ENCODE data around the gene MESD. TPM values are rescaled to one million over a fixed set of nuclear protein-coding genes. Genes with fewer than 3 reads are reported as not detected.
A peak's percentile ranks its signal among the peaks of the same experiment; 100 is the strongest.

The MESD gene
- total RNA-seq = 1 to 10 TPM; 5.5 to 7.9 (median 6.6) TPM

DNA sequence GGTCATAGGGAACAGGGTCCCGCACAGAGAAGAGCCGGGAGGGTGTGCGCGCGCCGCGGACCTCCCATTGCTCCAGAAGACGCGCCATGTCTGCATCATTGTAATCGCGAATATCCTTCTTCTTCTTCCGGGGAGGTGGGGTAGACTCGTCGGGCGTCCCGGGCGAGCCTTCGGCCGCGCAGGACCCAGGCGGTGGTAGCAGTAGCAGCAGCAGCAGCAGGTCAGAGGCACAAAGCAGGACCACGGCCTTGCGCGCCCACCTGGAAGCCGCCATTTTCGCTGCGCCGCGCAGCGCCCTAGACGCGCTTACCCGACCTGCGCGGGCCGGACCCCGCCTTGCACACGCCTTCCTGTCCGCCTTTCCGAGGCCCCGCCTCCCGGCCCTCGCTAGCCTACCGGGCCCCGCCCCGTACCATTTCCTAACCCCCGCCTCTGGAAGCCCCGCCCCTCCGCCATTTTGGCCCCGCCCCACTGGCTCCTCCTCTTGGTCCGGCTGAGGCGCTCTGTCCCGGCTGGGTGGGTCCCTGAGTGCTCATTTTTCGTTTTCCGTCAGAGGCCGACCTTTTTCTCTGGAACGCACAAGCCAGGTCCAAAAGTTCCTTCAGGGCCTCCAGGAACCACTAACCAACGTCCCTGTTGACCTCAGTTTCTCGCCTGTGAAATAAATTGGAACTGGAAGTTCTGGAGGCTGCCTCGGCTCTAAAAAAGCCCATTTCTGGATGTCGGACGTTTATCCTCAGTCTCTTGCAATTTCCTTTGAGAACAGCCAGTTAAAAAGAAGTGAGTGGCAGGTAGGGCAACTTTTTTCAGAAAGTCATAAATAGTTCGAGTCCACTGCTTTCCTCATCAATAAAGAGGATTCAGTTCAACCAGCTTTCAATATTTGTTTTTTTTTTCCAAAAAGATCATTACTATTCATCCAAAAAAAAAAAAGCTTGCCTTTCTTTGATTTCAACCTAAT lies at the start of gene MESD:
TSS of gene MESD (minus strand) at position 302 of the 961 bp plus-strand sequence. CDS start at position 274, 28 bp downstream.
- intact Hi-C loops (cut with DNase I; ENCODE audit: low total_unique reads) = loop anchor here (10.0 kb wide), 1 partner anchor 295 kb away; the partner anchor contains the start of gene ABHD17C

DNA sequence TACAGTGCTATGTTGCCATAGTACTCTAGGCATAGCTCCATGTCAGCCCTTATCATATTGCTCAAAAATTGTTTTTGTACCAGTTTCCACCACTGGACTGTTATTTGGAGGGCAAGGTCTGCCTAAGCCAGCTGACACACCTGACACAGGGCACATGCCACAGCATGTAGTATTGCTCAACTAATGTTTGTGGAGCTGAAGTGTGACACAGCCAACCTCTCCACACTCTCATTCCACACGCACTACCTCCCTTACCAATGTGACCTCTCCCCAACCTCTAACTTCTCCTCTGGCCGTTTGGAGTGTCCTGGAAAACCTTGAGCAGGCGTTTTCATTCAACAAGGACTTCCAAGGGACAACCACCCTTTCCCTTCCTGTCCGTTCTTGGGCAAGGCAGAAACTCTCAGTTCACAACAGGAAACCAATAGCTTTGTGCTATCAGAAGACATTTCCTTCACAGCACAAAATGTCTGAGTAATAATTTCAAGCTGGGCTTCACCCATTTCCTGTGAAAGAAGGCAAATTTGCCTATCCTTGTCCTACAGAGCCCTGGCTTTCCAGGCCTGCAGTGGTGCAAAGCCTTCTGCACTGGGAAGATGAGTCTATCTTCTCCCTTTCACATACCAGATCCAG lies 49.5 kb upstream of the MESD start:
- DNase-seq = no peak

More for the DNA sequence above, at the start of gene MESD:
- in situ Hi-C loops (cut with MboI; ENCODE audit: low sequenced_read_pairs in 4 of 4) = loop anchor here in 3 of 4 donors (10.0 to 25.0 kb wide), 3 partner anchors 115 to 275 kb away; no protein-coding TSS in a partner anchor
- ATAC-seq (peak; percentile 95), DNase-seq (peak; percentile 96)
- Histone ChIP-seq H3K27ac (peak within 1 kb of the TSS; percentile 87 to 91 (median 88)), H3K36me3 (no peaks in the 10 kb centered on the region), H3K27me3 (no peaks in the 10 kb centered on the region), H3K4me3 (peak within 1 kb of the TSS; percentile 73 to 93 (median 91)), H3K4me1 (peaks cover 26 to 37% of the 10 kb centered on the region in 2 donors), H3K9me3 (no peaks in the 10 kb centered on the region)
- peak; percentile 82 to 85 for TF ChIP-seq POLR2A (IDR thresholded peaks at IDR 0.05)
- TF ChIP-seq, protein P1, sequence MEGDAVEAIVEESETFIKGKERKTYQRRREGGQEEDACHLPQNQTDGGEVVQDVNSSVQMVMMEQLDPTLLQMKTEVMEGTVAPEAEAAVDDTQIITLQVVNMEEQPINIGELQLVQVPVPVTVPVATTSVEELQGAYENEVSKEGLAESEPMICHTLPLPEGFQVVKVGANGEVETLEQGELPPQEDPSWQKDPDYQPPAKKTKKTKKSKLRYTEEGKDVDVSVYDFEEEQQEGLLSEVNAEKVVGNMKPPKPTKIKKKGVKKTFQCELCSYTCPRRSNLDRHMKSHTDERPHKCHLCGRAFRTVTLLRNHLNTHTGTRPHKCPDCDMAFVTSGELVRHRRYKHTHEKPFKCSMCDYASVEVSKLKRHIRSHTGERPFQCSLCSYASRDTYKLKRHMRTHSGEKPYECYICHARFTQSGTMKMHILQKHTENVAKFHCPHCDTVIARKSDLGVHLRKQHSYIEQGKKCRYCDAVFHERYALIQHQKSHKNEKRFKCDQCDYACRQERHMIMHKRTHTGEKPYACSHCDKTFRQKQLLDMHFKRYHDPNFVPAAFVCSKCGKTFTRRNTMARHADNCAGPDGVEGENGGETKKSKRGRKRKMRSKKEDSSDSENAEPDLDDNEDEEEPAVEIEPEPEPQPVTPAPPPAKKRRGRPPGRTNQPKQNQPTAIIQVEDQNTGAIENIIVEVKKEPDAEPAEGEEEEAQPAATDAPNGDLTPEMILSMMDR (IDR thresholded peaks at IDR 0.05 in 4 of 5, conservative IDR thresholded peaks at IDR 0.05 in 1 of 5) = no peak

DNA sequence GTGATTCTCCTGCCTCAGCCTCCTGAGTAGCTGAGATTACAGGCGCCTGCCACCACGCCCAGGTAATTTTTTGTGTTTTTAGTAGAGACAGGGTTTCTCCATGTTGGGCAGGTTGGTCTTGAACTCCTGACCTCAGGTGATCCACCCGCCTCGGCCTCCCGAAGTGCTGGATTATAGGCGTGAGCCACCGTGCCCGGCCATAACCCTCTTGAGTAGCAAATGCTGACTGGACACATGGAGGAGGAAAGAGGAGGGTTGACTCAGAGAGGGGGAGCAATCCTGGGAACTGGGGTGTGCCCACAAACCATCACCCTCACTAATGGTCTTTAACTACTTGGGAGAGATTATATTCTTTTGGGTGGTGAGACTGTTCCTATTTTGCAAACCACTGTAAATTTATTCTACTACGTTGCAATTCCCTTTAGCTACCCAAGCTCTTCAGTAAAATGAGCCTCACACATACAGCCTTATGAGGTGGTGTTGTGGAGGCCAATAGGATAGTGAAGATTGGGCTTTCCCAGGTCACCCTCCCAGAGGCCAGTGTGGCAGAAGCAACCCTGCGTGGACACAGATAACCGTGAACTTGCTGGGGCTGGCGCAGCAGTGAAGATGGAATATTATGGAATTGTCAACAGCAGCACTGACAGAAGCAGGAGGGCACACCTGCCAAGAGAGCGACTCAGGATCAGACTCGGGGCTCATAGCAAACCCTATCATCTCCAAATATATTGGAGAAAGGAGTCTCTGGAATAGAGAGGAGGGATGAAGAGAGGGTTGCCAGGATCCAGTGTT lies 48.5 kb upstream of the MESD start:
- Histone ChIP-seq H3K27me3 (no peaks in the 10 kb centered on the region), H3K36me3 (no peaks in the 10 kb centered on the region), H3K4me1 (peaks cover 0 to 4% of the 10 kb centered on the region in 2 donors), H3K27ac (no peak overlapping the region), H3K4me3 (no peak overlapping the region), H3K9me3 (no peaks in the 10 kb centered on the region)
- DNase-seq = no peak
- intact Hi-C loops (cut with DNase I; ENCODE audit: low total_unique reads) = no loop called here
- no peak for TF ChIP-seq POLR2A (IDR thresholded peaks at IDR 0.05)
- TF ChIP-seq, protein P1 (IDR thresholded peaks at IDR 0.05 in 4 of 5, conservative IDR thresholded peaks at IDR 0.05 in 1 of 5) = no peak
- ATAC-seq = no peak
- in situ Hi-C loops (cut with MboI; ENCODE audit: low sequenced_read_pairs in 4 of 4) = no loop called here

More for the DNA sequence above, 49.5 kb upstream of the MESD start:
- Histone ChIP-seq H3K4me1 (no peaks in the 10 kb centered on the region), H3K4me3 (no peak overlapping the region), H3K27me3 (no peaks in the 10 kb centered on the region), H3K9me3 (no peaks in the 10 kb centered on the region), H3K36me3 (no peaks in the 10 kb centered on the region), H3K27ac (no peak overlapping the region)
- intact Hi-C loops (cut with DNase I; ENCODE audit: low total_unique reads) = no loop called here
- no peak for ATAC-seq
- TF ChIP-seq, protein P1 (IDR thresholded peaks at IDR 0.05 in 4 of 5, conservative IDR thresholded peaks at IDR 0.05 in 1 of 5) = no peak
- no peak for TF ChIP-seq POLR2A (IDR thresholded peaks at IDR 0.05)
- in situ Hi-C loops (cut with MboI; ENCODE audit: low sequenced_read_pairs in 4 of 4) = no loop called here

DNA sequence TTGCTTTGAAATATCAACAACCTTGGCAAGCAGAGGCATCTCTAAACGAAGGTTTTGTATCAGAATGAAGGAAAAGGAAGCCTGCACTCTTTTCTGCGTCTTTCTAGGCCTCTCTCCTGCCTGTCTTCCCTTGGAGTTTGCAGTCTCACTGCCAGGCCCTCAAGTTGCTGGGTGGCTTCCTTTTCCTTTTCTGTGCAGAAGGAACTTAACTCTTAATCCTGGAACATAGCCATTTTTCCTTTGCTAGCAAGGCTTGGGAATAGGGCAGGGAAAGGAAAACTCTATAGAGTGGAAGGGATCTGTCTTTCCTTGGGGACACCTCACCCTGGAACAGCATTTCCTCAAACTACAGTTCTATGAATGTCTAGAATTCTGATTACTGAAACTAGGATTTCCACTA lies 43.9 kb upstream of the MESD start:
- Histone ChIP-seq H3K9me3 (no peaks in the 10 kb centered on the region), H3K27me3 (no peaks in the 10 kb centered on the region), H3K27ac (no peak overlapping the region), H3K4me1 (peaks cover 0 to 4% of the 10 kb centered on the region in 2 donors), H3K36me3 (no peaks in the 10 kb centered on the region), H3K4me3 (no peak overlapping the region)
- DNase-seq (no peak), ATAC-seq (no peak)
- in situ Hi-C loops (cut with MboI; ENCODE audit: low sequenced_read_pairs in 4 of 4) (no loop called here), intact Hi-C loops (cut with DNase I; ENCODE audit: low total_unique reads) (no loop called here)
- TF ChIP-seq, protein P1 (IDR thresholded peaks at IDR 0.05 in 4 of 5, conservative IDR thresholded peaks at IDR 0.05 in 1 of 5) = no peak
- no peak for TF ChIP-seq POLR2A (IDR thresholded peaks at IDR 0.05)

All from gastrocnemius medialis (tissue), 4 donors.